IPS-18c (cell line): Measurements from ENCODE around the gene CDC42EP3.

Experiments used
- H3K4me3 ChIP-seq: 2 replicates; pipeline ENCODE4 v1.7.0; 2013; ENCODE audit warnings: low read depth, mild to moderate bottlenecking, low read length, moderate library complexity; ENCODE audit not compliant: insufficient read depth
- H3K9me3 ChIP-seq: one replicate; pipeline ENCODE4 v1.6.1; 2013; ENCODE audit warnings: mild to moderate bottlenecking, low read length, moderate library complexity; ENCODE audit not compliant: control insufficient read depth, insufficient read depth

The CDC42EP3 gene

DNA sequence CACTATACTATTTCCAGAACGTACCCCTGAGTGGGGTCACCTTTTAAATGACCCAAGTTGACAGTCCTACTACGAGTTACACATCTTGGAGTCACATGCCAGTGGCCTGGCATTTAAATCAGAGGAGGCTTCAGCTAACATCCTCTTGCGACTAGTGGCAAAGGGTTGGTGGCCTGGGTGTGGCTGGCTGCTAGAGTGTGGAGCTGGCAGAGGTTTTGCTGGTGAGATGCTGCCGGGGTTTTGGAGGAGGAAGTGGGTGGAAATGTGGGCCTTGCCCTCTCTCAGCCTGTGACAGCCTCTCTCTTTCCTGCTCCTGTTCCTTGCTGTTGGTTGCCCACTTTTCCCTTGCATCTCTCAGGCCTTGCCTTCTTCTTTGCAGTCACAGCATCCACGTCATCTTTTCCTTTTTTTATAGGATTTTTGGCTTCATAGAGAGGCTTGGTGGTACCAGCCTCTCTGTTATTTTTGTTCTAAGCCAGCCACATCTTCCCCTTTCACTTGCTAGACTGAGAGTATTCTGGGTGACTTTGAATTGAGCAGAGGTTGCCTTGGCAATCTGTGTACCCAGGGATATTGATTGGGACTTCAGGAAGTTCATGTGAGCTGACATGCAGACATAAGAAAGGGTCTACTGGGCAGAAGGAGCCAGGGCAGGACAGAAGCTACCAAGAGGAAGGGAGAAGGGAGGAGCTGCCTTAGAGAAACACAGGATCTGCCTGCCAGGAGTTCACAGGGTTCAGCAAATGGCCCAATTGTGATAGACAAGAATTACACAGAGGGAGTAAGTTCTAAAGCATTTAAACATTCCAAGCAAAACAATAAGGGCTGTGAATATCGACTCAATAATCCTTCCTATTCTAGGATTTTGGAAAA lies 55.4 kb downstream of the CDC42EP3 start:
- H3K9me3 ChIP-seq, result no peaks in the 10 kb centered on the region
- H3K4me3 ChIP-seq, result no peak overlapping the region

DNA sequence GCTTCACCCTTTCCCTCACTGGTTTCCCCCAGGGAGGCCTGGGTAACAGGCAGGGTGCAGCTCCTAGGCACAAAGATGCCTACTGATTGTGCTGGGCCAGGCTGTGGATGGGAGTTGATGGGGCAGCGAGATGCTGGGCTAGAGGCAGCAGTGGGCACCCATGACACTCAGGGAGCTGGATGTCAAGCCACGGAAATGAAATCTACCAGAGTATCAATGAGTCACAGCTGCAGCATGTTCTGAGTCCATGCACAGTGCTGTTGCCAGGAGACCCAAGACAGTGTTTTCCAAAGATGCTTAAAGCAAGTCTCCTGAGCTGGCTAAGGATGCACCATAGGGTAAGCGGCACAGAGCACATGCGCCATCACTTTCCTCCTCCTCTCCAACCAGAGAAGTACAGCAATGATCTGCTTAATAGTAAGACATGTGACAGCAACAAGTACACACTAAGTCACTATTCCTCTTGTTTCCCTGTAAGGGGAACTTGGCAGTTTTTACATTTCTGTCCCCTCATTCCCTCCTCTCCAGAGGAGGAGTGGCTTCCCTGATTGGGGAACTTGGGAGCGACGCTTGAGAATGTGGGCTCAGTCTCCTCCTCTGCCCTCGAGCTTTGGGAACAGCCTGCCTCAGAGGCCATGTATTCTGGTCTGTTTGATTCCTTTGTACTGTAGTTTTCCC lies 57.2 kb downstream of the CDC42EP3 start:
- no peaks in the 10 kb centered on the region for H3K9me3 ChIP-seq
- H3K4me3 ChIP-seq, result no peak overlapping the region

DNA sequence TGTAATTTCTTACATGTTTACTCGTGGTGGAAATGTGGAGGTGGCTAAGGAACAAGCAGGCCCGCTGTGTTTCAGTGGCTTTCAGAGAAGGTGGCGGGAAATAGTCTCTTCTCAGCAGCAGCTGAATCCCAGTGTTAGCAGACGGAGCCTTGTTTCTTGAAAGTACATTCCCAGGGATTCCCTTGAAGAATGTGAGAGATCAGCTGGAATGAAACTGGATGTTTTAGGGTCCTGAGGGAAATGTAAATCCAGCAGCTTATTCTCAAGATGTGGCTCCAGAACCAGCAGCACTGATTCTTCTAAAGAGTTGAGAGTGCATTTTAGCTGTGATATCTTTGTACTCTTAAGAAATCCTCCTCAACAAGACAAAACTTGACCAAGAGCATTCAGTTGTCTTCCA lies 59.1 kb downstream of the CDC42EP3 start:
- Histone ChIP-seq H3K9me3 (no peaks in the 10 kb centered on the region), H3K4me3 (no peak overlapping the region)

DNA sequence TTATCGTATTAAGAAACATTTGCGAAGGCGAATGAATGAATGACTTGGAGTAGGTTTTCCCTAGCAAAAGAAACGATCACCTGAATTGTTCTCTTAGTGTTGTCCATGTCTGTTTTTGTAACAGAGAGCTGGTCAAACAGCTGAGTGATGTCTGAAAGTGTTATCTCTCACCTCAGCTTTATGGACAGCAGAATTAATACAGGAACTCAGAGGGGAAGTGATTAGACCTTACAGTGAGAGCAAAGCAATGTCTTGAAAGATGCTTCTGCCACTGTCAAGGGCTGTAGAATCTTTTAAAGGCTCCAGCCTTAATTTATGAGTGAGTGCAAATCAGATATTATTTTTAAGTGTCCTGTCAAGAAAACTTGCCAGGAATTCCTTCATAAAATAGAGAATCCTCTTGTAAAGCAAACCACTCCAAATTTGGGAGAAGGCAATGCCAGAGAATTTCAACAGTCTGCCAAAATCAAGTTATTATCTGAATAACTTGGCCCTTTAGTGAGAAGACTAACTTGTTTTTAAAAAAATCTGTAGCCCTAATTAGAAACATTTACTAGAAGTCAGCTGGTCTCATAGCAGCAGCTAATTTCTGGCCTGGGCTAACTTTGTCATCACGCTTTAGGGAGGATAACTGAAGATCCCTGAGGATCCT lies 60.7 kb downstream of the CDC42EP3 start:
- H3K9me3 ChIP-seq, result no peaks in the 10 kb centered on the region
- H3K4me3 ChIP-seq, result no peak overlapping the region

DNA sequence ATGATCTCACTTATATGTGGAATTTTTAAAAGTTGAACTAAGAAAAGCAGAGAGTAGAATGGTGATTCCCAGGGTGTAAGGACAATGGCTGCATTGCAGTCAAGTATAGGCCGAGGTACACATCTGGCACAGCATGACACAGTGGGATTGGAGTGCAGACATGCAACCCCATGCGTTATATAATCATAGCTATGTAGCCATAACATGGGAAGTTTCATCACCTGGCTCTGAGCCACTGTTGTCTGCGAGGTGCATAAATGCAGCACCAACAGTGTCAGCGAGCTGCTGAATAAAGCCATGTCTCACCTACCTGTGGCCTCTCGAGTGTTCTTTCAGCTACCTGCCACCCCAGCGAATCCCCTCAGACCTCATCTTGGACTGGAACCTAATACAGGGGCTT lies 61.7 kb downstream of the CDC42EP3 start:
- Histone ChIP-seq H3K4me3 (no peak overlapping the region), H3K9me3 (no peaks in the 10 kb centered on the region)

DNA sequence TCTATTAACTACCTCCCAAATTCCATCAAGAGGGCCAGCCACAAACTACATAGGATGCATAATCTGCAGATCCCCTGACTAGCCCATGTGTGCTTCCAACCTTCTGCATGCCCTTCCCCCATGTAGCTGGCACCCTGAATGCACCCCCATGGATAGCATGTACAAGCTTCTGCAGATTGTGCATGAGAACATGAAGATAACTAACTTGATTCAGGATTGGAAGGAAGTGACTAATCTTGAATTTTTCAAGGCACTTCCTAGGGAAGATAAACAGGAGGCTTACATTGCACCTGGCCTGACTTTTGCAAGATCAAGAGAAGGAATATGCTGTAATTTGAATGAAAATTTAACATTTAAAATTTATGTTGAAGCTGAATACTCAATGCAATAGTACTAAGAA lies 66.7 kb downstream of the CDC42EP3 start:
- H3K4me3 ChIP-seq, result no peak overlapping the region
- H3K9me3 ChIP-seq, result no peaks in the 10 kb centered on the region

DNA sequence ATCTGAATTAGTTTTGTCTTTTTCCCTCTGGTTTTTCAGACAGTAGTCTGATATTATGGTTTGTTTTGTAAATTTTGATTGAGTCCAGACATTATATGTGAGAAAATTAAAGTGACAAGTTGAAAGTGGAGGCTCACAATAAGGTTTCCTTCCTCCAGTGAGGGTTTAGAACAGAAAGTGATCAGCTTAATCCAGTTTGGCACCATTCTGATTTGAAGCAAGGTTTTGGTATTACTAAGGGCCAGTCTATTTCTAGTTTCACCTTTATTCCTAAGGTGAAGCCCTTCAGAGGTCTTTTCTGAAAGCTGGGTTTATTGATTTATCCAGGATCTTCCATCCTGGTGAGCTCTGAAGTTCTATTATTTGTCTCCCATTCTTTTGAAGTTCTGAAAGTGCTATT lies 68.7 kb downstream of the CDC42EP3 start:
- no peak overlapping the region for H3K4me3 ChIP-seq
- H3K9me3 ChIP-seq, result no peaks in the 10 kb centered on the region

DNA sequence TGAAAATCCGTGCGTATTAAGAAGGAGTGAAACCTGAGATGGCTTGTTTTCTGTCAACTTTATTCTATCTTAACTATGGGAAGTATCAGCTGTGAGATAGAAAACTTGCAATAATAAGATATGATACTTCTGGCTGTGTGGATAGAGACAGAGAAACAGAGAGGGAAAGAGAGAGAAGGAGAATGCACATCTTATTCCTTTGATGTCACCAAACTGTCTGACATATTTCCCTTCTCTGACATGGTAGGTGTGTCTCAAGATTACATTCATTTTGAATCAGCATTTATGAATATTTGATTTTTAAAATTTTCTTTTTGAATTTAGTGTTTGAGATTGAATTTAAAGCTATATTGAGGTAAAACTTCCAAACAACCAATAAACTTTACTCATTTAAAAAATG lies 69.4 kb downstream of the CDC42EP3 start:
- H3K4me3 ChIP-seq, result no peak overlapping the region
- H3K9me3 ChIP-seq, result no peaks in the 10 kb centered on the region

DNA sequence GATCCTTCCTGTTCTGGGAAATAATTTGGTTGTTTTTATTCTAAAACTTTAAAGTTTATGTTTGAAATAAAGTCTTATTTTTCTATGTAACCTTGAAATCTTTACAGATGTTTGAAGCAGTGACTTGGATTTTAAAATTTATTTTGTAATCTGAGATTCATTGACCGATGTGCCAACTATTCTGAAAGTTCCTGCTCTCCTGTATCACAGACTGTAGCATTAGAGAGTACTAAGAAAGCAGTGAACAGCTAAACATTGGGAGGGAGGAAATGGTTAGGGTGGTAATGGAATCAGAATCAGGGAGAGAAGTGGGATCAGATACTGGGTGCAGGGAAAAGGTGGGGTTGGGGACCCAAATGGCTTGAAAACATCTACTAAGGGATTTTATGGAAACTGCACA lies 69.9 kb downstream of the CDC42EP3 start:
- H3K9me3 ChIP-seq, result no peaks in the 10 kb centered on the region
- no peak overlapping the region for H3K4me3 ChIP-seq

DNA sequence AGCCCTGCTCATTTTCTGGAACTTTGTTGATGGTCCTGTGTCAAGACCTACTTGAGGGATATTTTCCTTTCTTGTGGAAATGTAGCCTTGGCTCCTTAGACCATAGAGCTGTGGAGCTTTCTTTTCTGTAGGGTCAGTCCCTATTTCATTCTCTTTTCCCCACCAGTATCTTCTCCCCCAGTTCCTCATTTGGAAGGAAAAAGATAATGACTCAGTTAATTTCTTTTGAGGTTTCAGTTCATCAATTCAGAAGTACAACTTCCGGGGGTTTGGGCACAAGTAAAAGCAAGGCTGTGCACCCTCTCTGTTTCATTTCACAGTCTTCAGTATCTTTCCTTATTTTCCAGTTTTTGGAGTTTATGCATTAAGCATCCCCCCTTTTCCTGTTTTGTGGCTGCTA lies 70.7 kb downstream of the CDC42EP3 start:
- no peak overlapping the region for H3K4me3 ChIP-seq
- no peaks in the 10 kb centered on the region for H3K9me3 ChIP-seq

DNA sequence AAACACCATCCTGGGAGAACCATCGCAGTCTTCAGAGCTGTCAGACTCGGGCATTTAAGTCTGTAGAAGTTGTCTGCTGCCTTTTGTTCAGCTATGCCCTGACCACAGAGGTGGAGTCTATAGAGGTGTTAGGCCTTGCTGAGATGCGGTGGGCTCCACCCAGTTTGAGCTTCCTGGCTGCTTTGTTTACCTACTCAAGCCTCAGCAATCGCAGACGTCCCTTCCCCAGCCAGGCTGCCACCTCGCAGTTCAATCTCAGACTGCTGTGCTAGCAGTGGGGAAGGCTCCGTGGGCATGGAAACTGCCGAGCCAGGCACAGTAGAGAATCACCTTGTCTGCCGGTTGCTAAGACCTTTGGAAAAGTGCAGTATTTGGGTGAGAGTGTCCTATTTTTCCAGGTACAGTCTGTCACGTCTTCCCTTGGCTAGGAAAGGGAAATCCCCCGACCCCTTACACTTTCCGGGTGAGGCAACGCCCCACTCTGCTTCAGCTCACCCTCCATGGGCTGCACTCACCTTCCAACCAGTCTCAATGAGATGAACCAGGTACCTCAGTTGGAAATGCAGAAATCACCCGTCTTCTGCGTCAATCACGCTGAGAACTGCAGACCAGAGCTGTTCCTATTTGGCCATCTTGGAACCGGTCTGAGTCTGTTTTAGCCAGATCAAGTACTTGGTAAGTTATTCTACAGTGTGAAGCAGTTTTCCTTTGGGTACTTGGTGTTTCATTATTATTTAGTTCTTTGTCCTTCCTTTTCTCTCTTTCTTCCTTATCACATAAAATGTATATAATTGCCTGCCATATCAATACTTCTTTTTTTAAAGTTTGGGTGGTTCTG lies 71.5 kb downstream of the CDC42EP3 start:
- Histone ChIP-seq H3K9me3 (no peaks in the 10 kb centered on the region), H3K4me3 (no peak overlapping the region)

DNA sequence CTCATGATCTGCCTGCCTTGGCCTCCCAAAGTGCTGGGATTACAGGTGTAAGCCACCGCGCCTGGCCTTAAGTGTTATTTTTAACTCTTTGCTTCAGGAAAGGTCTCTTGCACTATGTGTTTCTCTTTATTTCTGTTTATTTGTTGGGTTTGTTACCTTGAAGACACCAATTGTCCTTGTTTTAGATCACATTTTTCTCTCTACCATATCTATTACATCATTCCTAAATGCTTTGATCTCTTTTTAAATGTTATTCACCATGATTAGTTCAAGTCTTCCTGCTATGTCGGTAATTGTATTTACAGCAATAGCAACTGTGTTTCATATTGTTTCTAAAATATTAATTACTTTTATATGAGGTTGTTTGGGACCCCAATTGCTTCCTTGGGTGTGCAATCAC lies 77.7 kb downstream of the CDC42EP3 start:
- H3K4me3 ChIP-seq, result no peak overlapping the region
- peaks cover 2% of the 10 kb centered on the region for H3K9me3 ChIP-seq

DNA sequence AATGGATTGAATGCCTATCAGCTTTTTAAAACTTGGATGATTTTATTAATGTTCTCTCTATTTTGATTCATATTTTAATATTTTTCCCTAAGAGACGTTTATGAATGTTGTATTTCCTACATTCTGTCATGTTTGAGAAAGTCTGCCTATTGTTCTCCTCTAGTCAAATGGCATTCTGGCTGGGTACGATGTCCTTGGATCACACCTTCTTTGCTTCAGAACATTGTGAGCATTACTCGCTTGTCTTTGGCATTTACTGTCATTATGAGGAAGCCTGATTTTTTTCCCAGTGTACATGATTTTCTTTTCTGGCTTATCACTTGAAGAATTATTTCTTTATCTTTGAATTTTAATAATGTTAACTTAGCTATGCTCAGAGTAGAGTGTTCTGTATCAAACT lies 78.4 kb downstream of the CDC42EP3 start:
- H3K4me3 ChIP-seq, result no peak overlapping the region
- peaks cover 2% of the 10 kb centered on the region for H3K9me3 ChIP-seq
